OCI-M1 (cell line): Measurements from ENCODE around the gene HBA2.
"Not testable (repeated sequence)": the region's sequence is repeated elsewhere in the genome, so short reads cannot be mapped to it uniquely, and the experiment has no call there.

Experiments
- DNase-seq: peaks from one replicate; lab custom pipeline; 2025; lab: John Stamatoyannopoulos, UW

The HBA2 gene

DNA sequence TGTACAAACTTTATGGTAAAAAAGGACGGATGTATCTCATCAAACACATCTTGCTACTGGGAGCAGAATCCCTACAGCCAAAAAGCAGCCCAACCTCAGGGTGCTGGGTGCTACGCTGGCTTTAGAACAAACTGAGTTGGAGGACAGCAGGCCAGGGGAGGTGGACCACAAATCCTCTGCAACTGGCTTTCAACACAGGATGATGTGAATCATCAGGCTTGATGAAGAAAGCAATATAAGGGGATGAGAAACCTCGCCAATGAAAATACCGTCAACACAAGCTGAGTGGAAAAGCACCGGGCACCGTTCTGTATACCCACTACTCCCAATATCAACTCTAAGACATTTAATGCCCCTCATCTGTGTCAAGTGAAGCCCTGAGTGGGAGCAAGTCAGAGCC is 21.8 kb downstream of the HBA2 start:
- no peak for DNase-seq

DNA sequence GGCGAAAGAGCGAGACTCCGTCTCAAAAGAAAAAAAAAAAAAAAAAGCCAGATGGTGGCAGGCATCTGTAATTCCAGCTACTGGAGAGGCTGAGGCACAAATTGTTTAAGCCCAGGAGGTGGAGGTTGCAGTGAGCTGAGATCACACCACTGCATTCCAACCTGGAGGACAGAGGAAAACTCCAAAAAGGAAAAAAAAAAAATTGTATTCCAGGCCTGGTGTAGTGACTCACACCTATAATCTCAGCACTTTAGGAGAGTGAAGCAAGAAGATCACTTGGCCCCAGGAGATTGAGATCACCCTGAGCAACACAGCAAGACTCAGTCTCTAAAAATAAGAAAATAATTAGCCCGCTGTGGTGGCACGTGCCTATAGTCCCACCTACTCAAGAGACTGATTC is 27.7 kb downstream of the HBA2 start:
- DNase-seq = no peak

DNA sequence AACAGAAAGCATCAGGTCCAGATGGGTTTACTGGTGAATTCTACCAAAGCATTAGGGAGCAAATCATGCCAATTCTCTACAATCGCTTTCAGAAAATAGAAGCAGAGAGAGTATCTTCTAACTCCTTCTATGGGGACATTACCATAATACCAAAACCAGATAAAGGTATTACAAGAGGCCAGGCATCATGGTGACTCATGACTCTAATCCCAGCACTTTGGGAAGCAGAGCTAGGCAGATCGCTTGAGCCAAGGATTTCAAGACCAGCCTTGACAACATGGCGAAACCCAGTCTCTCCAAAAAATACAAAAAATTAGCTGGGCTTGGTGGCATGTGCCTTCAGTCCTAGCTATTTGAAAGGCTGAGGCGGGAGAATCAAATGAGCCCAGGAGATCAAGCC is 30.6 kb downstream of the HBA2 start:
- DNase-seq = no peak

- not testable (repeated sequence) for DNase-seq
These were observed 31.4 kb downstream of the HBA2 start for GRCh38 chr16:204046-204445.

DNA sequence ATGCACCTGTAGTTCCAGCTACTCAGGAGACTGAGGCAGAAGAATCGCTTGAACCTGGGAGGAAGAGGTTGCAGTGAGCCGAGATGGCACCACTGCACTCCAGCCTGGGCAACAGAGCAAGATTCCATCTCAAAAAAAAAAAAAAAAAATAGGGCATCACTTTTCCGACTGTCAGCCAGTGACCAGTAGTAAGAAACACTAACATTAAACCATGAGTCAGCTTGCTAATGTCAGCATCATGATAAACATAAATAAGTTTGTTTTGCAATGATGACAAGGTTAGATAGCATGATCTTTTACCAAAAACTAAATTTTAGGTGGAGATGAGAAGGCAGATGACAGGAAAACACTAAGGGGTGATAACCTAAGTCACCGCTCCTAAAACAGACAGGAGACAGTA is 36.7 kb downstream of the HBA2 start:
- not testable (repeated sequence) for DNase-seq

DNA sequence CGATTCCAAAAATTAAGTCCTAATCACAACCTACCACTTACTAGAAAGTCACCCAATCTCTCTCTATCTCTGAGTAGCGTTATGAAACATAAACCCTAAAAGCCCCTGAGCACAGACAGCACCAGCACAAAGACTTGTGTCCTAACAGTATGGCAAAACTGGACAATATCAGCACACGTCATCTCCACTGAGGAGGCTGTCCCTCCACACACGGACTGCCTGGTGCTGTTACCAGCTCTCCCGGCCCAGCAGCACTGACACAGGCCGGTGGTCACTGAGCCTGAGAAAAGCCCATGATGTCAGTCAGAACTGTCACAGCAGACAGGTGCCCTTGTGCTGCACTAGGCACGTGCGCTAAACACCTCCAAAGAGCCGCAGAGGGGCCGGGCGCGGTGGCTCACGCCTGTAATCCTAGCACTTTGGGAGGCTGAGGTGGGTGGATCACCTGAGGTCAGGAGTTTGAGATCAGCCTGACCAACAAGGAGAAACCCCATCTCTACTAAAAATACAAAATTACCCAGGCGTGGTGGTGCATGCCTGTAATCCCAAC is 39.0 kb downstream of the HBA2 start:
- not testable (repeated sequence) for DNase-seq

DNA sequence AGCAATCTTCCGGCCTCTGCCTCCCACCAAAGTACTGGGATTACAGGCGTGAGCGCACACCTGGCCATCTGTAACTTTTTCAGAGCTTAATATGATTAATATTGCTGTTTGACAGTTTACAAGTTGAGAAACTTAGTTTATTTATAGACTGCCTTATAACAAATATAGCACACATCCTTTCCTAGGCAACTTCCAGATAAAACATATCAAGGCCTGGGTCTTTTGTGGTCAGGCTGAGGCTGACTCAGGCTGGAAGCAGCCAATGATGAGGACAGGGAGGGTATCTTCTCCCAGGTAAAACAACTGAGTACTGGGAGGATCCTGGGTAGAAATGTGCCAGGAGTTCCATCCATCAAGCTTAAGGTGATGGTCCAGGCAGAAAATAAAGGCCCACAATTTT is 40.3 kb downstream of the HBA2 start:
- DNase-seq = no peak

DNA sequence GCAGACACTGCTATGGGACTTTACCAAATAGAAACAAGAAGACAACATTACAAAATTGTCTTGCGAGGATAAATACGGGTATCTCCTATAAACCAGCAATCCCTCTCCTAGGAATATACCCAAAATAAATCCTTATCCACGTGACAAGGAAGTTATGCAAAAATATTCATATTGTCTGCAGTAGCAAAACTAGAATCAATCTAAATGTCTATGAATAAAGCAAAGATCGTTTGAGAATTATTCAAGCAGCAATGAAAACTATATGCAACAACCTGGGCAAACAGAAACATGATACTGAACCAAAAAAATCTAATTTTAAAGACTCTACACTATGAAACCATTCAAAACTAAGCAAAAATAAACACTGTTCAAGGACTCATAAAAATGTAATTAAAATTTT is 47.3 kb downstream of the HBA2 start:
- DNase-seq = no peak
